OCI-LY7 (cell line): ENCODE measurements around the gene GGTLC1. TPM values are rescaled to one million over a fixed set of nuclear protein-coding genes. Genes with fewer than 3 reads are reported as not detected.

Source experiments
- BruUV-seq: library from RNA; stranded (reverse); fragments of 400-500 nt; replicated peaks from 2 replicates; lab custom pipeline; 2021; lab: Mats Ljungman, UMichigan
- CTCF ChIA-PET: fragments of 300-600 bp; sonication (Branson Sonifier 250); formaldehyde crosslinking; loops from one replicate; lab custom pipeline; 2022; ENCODE audit warnings: antibody characterized with exemption; ENCODE audit not compliant: unreplicated experiment; lab: Charles Lee
- POLR2A ChIA-PET: fragments of 300-600 bp; sonication (Branson Sonifier 250); formaldehyde crosslinking; loops from one replicate; lab custom pipeline; 2022; ENCODE audit warnings: antibody characterized with exemption; lab: Charles Lee
- DNase-seq: peaks from one replicate; pipeline ENCODE4 v3.0.0-alpha.2; 2015; ENCODE audit warnings: low spot score
- H2AFZ ChIP-seq: fragments of 200-600 bp; sonication (generic), shearing (Covaris generic); 2 replicates; pipeline ENCODE4 v1.6.1; 2014; ENCODE audit warnings: mild to moderate bottlenecking, antibody characterized with exemption, low read length, moderate library complexity
- H3K27ac ChIP-seq: fragments of 200-600 bp; sonication (generic); 2 replicates; pipeline ENCODE4 v1.5.1; 2014; ENCODE audit warnings: mixed run types, low read depth, mild to moderate bottlenecking, moderate library complexity, low read length, inconsistent platforms; ENCODE audit not compliant: poor library complexity, severe bottlenecking
- H3K36me3 ChIP-seq: fragments of 200-600 bp; sonication (generic); 2 replicates; pipeline ENCODE4 v1.6.1; 2014; ENCODE audit warnings: mild to moderate bottlenecking, antibody characterized with exemption, low read length, moderate library complexity, mixed read lengths; ENCODE audit not compliant: insufficient read depth
- H3K4me1 ChIP-seq: fragments of 200-600 bp; sonication (generic); 2 replicates; pipeline ENCODE4 v1.5.1; 2014; ENCODE audit warnings: mild to moderate bottlenecking, low read length; ENCODE audit not compliant: insufficient read depth, poor library complexity, severe bottlenecking
- H3K4me2 ChIP-seq: fragments of 200-600 bp; sonication (generic); 2 replicates; pipeline ENCODE4 v1.6.1; 2014; ENCODE audit warnings: mild to moderate bottlenecking, low read length
- H3K4me3 ChIP-seq: fragments of 200-600 bp; sonication (generic); 2 replicates; pipeline ENCODE4 v1.5.1; 2014; ENCODE audit warnings: mild to moderate bottlenecking, low read depth, low read length; ENCODE audit not compliant: poor library complexity, severe bottlenecking
- H3K79me2 ChIP-seq: fragments of 200-600 bp; sonication (generic); 2 replicates; pipeline ENCODE4 v1.6.1; 2016; ENCODE audit warnings: low read depth, mild to moderate bottlenecking, low read length, moderate library complexity, mixed read lengths; ENCODE audit not compliant: insufficient read depth
- H3K9me2 ChIP-seq: fragments of 200-600 bp; sonication (generic); 2 replicates; pipeline ENCODE4 v1.6.1; 2016; ENCODE audit warnings: mild to moderate bottlenecking, low read length, mixed read lengths; ENCODE audit not compliant: insufficient read depth
- H3K9me3 ChIP-seq: fragments of 200-600 bp; sonication (generic); 2 replicates; pipeline ENCODE4 v1.6.1; 2014; ENCODE audit warnings: mild to moderate bottlenecking, mixed run types, low read length, mixed read lengths
- H4K20me1 ChIP-seq: fragments of 200-600 bp; sonication (generic); 2 replicates; pipeline ENCODE4 v1.6.1; 2014; ENCODE audit warnings: mild to moderate bottlenecking, antibody characterized with exemption, low read length, moderate library complexity, mixed read lengths; ENCODE audit not compliant: insufficient read depth
- CTCF ChIP-seq: fragments of 200-600 bp; sonication (generic); conservative IDR thresholded peaks from 2 replicates; pipeline ENCODE4 v1.5.1; 2014; ENCODE audit warnings: mild to moderate bottlenecking, antibody characterized with exemption, low read length, moderate library complexity, mixed read lengths
- EZH2phosphoT487 ChIP-seq: fragments of 200-600 bp; sonication (generic); IDR thresholded peaks from 2 replicates; pipeline ENCODE4 v1.6.1; 2018; ENCODE audit warnings: low read depth, borderline replicate concordance, mild to moderate bottlenecking, mixed run types, antibody characterized with exemption, low read length, moderate library complexity, mixed read lengths
- intact Hi-C: fragments of 100-400 bp; cut with micrococcal nuclease; formaldehyde crosslinking; loops from one replicate; pipeline ENCODE4 v1.10.0; 2022; ENCODE audit not compliant: unreplicated experiment
- total RNA-seq, 2 experiments: library from RNA; depleted of rRNA in 1 of 2; stranded (reverse); fragments of >200 nt in 1 of 2; shearing (Covaris generic) in 1 of 2; gene quantifications; 2 replicates each; pipeline ENCODE4 v1.2.3, GENCODE V29; 2014 to 2022

Gene GGTLC1
- total RNA-seq, 2 experiments from 2014 or later = not detected

DNA sequence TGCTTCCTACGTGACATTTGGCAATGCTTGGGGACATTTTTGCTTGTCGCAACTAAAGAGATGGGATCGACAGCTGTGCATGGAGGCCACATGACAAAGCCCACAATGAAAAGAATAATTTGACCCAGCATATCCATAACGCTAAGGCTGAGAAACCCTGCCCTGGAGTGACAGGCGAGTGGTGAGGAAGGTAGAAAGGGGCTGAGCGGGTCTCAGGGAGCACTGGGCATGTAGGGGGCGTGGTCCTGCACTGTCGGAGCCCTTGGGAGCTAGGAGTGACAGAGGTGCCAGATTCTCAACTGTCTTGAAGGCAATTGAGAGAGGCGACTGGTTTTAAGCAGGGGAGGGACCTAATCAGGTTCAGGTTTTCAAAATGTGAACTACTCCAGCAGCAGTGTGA is 13.6 kb downstream of the GGTLC1 start:
- Histone ChIP-seq H3K4me3 (no peak overlapping the region), H2AFZ (no peak overlapping the region), H4K20me1 (no peaks in the 10 kb centered on the region), H3K4me1 (no peaks in the 10 kb centered on the region), H3K4me2 (no peak overlapping the region), H3K9me2 (no peaks in the 10 kb centered on the region), H3K36me3 (no peaks in the 10 kb centered on the region), H3K27ac (no peak overlapping the region), H3K9me3 (no peaks in the 10 kb centered on the region), H3K79me2 (no peaks in the 10 kb centered on the region)
- ChIA-PET POLR2A (no interaction called here), CTCF (no interaction called here)
- intact Hi-C loops = no loop called here
- no TSS peak for BruUV-seq
- no peak for DNase-seq
- TF ChIP-seq EZH2phosphoT487 (no peak), CTCF (no peak)

GRCh38 chr20:23971310-23971709 is 17.3 kb downstream of the GGTLC1 start:
- H3K27ac ChIP-seq = no peak overlapping the region
- H4K20me1 ChIP-seq = no peaks in the 10 kb centered on the region
- H3K4me3 ChIP-seq = no peak overlapping the region
- no TSS peak for BruUV-seq
- H3K36me3 ChIP-seq = no peaks in the 10 kb centered on the region
- intact Hi-C loops = no loop called here
- TF ChIP-seq EZH2phosphoT487 = no peak
- TF ChIP-seq CTCF = no peak
- H2AFZ ChIP-seq = no peak overlapping the region
- no peak overlapping the region for H3K4me2 ChIP-seq
- ChIA-PET POLR2A (no interaction called here), CTCF (interaction anchor here (0.6 kb wide), 1 partner anchor 191 kb away, joined by 3 read pairs; no protein-coding TSS in a partner anchor)
- no peak for DNase-seq
- H3K79me2 ChIP-seq = no peaks in the 10 kb centered on the region
- no peaks in the 10 kb centered on the region for H3K9me2 ChIP-seq
- H3K9me3 ChIP-seq = no peaks in the 10 kb centered on the region
- H3K4me1 ChIP-seq = no peaks in the 10 kb centered on the region

- BruUV-seq = no TSS peak
- no peaks in the 10 kb centered on the region for H3K36me3 ChIP-seq
- no peak overlapping the region for H3K4me3 ChIP-seq
- ChIA-PET POLR2A (no interaction called here), CTCF (no interaction called here)
- no peaks in the 10 kb centered on the region for H3K79me2 ChIP-seq
- no peaks in the 10 kb centered on the region for H4K20me1 ChIP-seq
- H2AFZ ChIP-seq = no peak overlapping the region
- H3K9me3 ChIP-seq = no peaks in the 10 kb centered on the region
- no peak for DNase-seq
- no peak overlapping the region for H3K27ac ChIP-seq
- TF ChIP-seq EZH2phosphoT487 = no peak
- no peak for TF ChIP-seq CTCF
- no peaks in the 10 kb centered on the region for H3K4me1 ChIP-seq
- intact Hi-C loops = no loop called here
- no peak overlapping the region for H3K4me2 ChIP-seq
- H3K9me2 ChIP-seq = no peaks in the 10 kb centered on the region
Observed at GRCh38 chr20:23970049-23970448, 18.5 kb downstream of the GGTLC1 start.
